KMS-11 (cell line): ENCODE results near the gene CPNE1.

ENCODE experiments used
- H2AFZ ChIP-seq: fragments of 200-600 bp; sonication (generic); 2 replicates; pipeline ENCODE4 v1.6.1; 2016; ENCODE audit warnings: antibody characterized with exemption, mixed run types, low read depth
- H3K27ac ChIP-seq: fragments of 200-600 bp; sonication (generic); 2 replicates; pipeline ENCODE4 v1.6.1; 2016; ENCODE audit warnings: mild to moderate bottlenecking, mixed run types
- H3K27me3 ChIP-seq: fragments of 200-600 bp; sonication (generic); 2 replicates; pipeline ENCODE4 v1.6.1; 2017; ENCODE audit warnings: mild to moderate bottlenecking, low read depth, mixed run types, moderate library complexity; ENCODE audit not compliant: insufficient read depth
- H3K36me3 ChIP-seq: fragments of 200-600 bp; sonication (generic); 2 replicates; pipeline ENCODE4 v1.6.1; 2017; ENCODE audit warnings: mild to moderate bottlenecking, mixed run types; ENCODE audit not compliant: insufficient read depth
- H3K4me1 ChIP-seq: fragments of 200-600 bp; sonication (generic); 2 replicates; pipeline ENCODE4 v1.6.1; 2016; ENCODE audit warnings: mild to moderate bottlenecking, low read depth, mixed run types; ENCODE audit not compliant: poor library complexity, severe bottlenecking
- H3K4me2 ChIP-seq: fragments of 200-600 bp; sonication (generic); 2 replicates; pipeline ENCODE4 v1.7.0; 2016; ENCODE audit warnings: mild to moderate bottlenecking, mixed run types
- H3K4me3 ChIP-seq: fragments of 200-600 bp; sonication (generic); IDR thresholded peaks from 2 replicates; pipeline ENCODE4 v1.6.1; 2017; ENCODE audit warnings: low read depth, low read length, mixed read lengths; ENCODE audit not compliant: insufficient read depth
- H3K79me2 ChIP-seq: fragments of 200-600 bp; sonication (generic); 2 replicates; pipeline ENCODE4 v1.6.1; 2016; ENCODE audit warnings: low read depth, mixed run types; ENCODE audit not compliant: insufficient read depth
- H3K9ac ChIP-seq: fragments of 200-600 bp; sonication (generic); 2 replicates; pipeline ENCODE4 v1.6.1; 2016; ENCODE audit warnings: mild to moderate bottlenecking, mixed run types
- H4K20me1 ChIP-seq: fragments of 200-600 bp; sonication (generic); 2 replicates; pipeline ENCODE4 v1.6.1; 2016; ENCODE audit warnings: mild to moderate bottlenecking, mixed run types; ENCODE audit not compliant: insufficient read depth
- CTCF ChIP-seq: fragments of 200-600 bp; sonication (generic); conservative IDR thresholded peaks from 2 replicates; pipeline ENCODE4 v1.6.1; 2017; ENCODE audit warnings: low read depth, mild to moderate bottlenecking, antibody characterized with exemption, low read length, moderate library complexity, mixed read lengths

CPNE1 gene

GRCh38 chr20:35635652-35636051 is 29.0 kb downstream of the CPNE1 start:
- Histone ChIP-seq H3K36me3 (no peaks in the 10 kb centered on the region), H3K27ac (no peak overlapping the region), H3K4me3 (no peak overlapping the region), H3K27me3 (no peaks in the 10 kb centered on the region), H3K4me1 (no peaks in the 10 kb centered on the region), H4K20me1 (no peaks in the 10 kb centered on the region), H3K79me2 (peaks cover 14% of the 10 kb centered on the region; the same call in 1 of the 2 replicates), H2AFZ (no peak overlapping the region), H3K9ac (no peak overlapping the region), H3K4me2 (no peak overlapping the region)
- TF ChIP-seq CTCF: no peak

- Histone ChIP-seq H3K4me2 (no peak overlapping the region), H3K79me2 (peaks cover 7% of the 10 kb centered on the region; the same call in 1 of the 2 replicates), H2AFZ (no peak overlapping the region), H3K4me3 (no peak overlapping the region), H3K9ac (no peak overlapping the region), H4K20me1 (no peaks in the 10 kb centered on the region), H3K36me3 (no peaks in the 10 kb centered on the region; the same call in 1 of the 2 replicates), H3K27ac (no peak overlapping the region), H3K27me3 (no peaks in the 10 kb centered on the region), H3K4me1 (no peaks in the 10 kb centered on the region)
- TF ChIP-seq CTCF: no peak
Observed at GRCh38 chr20:35632539-35633115, 32.1 kb downstream of the CPNE1 start.

GRCh38 chr20:35630636-35631035 is 34.1 kb downstream of the CPNE1 start:
- no peak overlapping the region for H2AFZ ChIP-seq
- no peaks in the 10 kb centered on the region; the same call in 1 of the 2 replicates for H3K36me3 ChIP-seq

GRCh38 chr20:35629427-35630145 is 35.1 kb downstream of the CPNE1 start:
- Histone ChIP-seq H4K20me1 (no peaks in the 10 kb centered on the region), H3K4me2 (no peak overlapping the region), H3K27ac (no peak overlapping the region), H3K4me3 (no peak overlapping the region), H3K9ac (no peak overlapping the region), H3K4me1 (no peaks in the 10 kb centered on the region), H3K27me3 (no peaks in the 10 kb centered on the region), H2AFZ (no peak overlapping the region), H3K79me2 (no peaks in the 10 kb centered on the region), H3K36me3 (no peaks in the 10 kb centered on the region; the same call in 1 of the 2 replicates)
- no peak for TF ChIP-seq CTCF

More at GRCh38 chr20:35630636-35631035, 34.1 kb downstream of the CPNE1 start:
- Histone ChIP-seq H3K9ac (no peak overlapping the region), H3K27ac (no peak overlapping the region), H3K4me2 (no peak overlapping the region), H3K4me3 (no peak overlapping the region), H3K27me3 (no peaks in the 10 kb centered on the region), H4K20me1 (no peaks in the 10 kb centered on the region), H3K79me2 (no peaks in the 10 kb centered on the region), H3K4me1 (no peaks in the 10 kb centered on the region)
- no peak for TF ChIP-seq CTCF
